GM19452 (cell line): Measurements from ENCODE around the gene SESN3.

ENCODE experiments used
- ATAC-seq: cut with Tn5 transposase; IDR thresholded peaks from one replicate; pipeline ENCODE4 v1.9.1; 2021; ENCODE audit not compliant: unreplicated experiment

Gene SESN3

DNA sequence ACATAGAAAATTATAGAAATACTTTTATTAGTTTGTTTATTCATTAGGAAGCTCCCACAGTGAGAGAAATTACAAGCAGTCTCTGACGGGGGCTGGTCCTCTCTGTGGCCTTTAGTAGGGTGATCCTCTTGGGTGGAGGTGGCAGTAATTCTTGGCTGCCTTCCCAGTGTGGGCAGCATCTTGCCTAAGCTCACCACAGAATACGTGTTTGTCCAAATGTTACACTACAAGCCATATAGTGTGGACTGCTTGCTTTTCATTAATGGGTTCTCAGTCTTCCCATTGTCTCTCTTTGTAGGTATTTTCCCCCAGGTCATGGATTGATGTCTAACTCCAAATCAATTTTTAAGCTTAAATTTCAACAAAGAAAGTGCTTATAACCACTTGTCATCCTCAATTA lies 98.0 kb downstream of the SESN3 start:
- ATAC-seq: no peak

GRCh38 chr11:95128602-95129001 lies 102.4 kb downstream of the SESN3 start:
- no peak for ATAC-seq

GRCh38 chr11:95123556-95123955 lies 107.4 kb downstream of the SESN3 start:
- ATAC-seq: no peak

GRCh38 chr11:95121698-95122097 lies 109.3 kb downstream of the SESN3 start:
- ATAC-seq: no peak

- no peak for ATAC-seq
These were observed 111.5 kb downstream of the SESN3 start for GRCh38 chr11:95119361-95120060.

- ATAC-seq: no peak
These were observed 115.4 kb downstream of the SESN3 start for GRCh38 chr11:95115597-95115996.
